ENCODE data around the gene PF4V1. TPM values are rescaled to one million over a fixed set of nuclear protein-coding genes. Genes with fewer than 3 reads are reported as not detected.

PF4V1 gene
- total RNA-seq, 1 donor from 2014 or later, result not detected

- H3K27me3 Mint-ChIP-seq (ENCODE audit: low read depth), result peaks cover 52% of the 10 kb centered on the region
- H3K27ac Mint-ChIP-seq, result no peak overlapping the region
- TF ChIP-seq CTCF (IDR thresholded peaks at IDR 0.05; ENCODE audit: unreplicated experiment), result no peak
- H3K4me1 Mint-ChIP-seq, result no peaks in the 10 kb centered on the region
- no peaks in the 10 kb centered on the region for H3K9me3 Mint-ChIP-seq
- no peaks in the 10 kb centered on the region for H3K36me3 Mint-ChIP-seq
- no peak overlapping the region for H3K4me3 Mint-ChIP-seq
- DNase-seq (ENCODE audit: low spot score in 2 of 2, unreplicated experiment in 2 of 2), result no peak
Measured at GRCh38 chr4:73875401-73875800, 22.3 kb downstream of the PF4V1 start.

GRCh38 chr4:73883306-73883705 lies 30.2 kb downstream of the PF4V1 start:
- no peak overlapping the region for H3K27ac Mint-ChIP-seq
- no peaks in the 10 kb centered on the region for H3K9me3 Mint-ChIP-seq
- DNase-seq (ENCODE audit: low spot score in 2 of 2, unreplicated experiment in 2 of 2), result no peak
- peaks cover 56% of the 10 kb centered on the region for H3K27me3 Mint-ChIP-seq (ENCODE audit: low read depth)
- no peaks in the 10 kb centered on the region for H3K36me3 Mint-ChIP-seq
- no peaks in the 10 kb centered on the region for H3K4me1 Mint-ChIP-seq
- no peak overlapping the region for H3K4me3 Mint-ChIP-seq
- TF ChIP-seq CTCF (IDR thresholded peaks at IDR 0.05; ENCODE audit: unreplicated experiment), result no peak

GRCh38 chr4:73885574-73886267 lies 32.6 kb downstream of the PF4V1 start:
- H3K4me1 Mint-ChIP-seq, result no peaks in the 10 kb centered on the region
- H3K4me3 Mint-ChIP-seq, result no peak overlapping the region
- H3K9me3 Mint-ChIP-seq, result no peaks in the 10 kb centered on the region
- no peak for TF ChIP-seq CTCF (IDR thresholded peaks at IDR 0.05; ENCODE audit: unreplicated experiment)
- no peak overlapping the region for H3K27ac Mint-ChIP-seq
- DNase-seq (ENCODE audit: low spot score in 2 of 2, unreplicated experiment in 2 of 2), result no peak
- H3K27me3 Mint-ChIP-seq (ENCODE audit: low read depth), result peaks cover 46% of the 10 kb centered on the region
- no peaks in the 10 kb centered on the region for H3K36me3 Mint-ChIP-seq

GRCh38 chr4:73891326-73891725 lies 38.2 kb downstream of the PF4V1 start:
- no peaks in the 10 kb centered on the region for H3K36me3 Mint-ChIP-seq
- DNase-seq (ENCODE audit: low spot score in 2 of 2, unreplicated experiment in 2 of 2), result no peak
- H3K27me3 Mint-ChIP-seq (ENCODE audit: low read depth), result peaks cover 21% of the 10 kb centered on the region
- peaks cover 7% of the 10 kb centered on the region for H3K4me1 Mint-ChIP-seq
- H3K9me3 Mint-ChIP-seq, result no peaks in the 10 kb centered on the region
- TF ChIP-seq CTCF (IDR thresholded peaks at IDR 0.05; ENCODE audit: unreplicated experiment), result no peak
- H3K4me3 Mint-ChIP-seq, result no peak overlapping the region
- H3K27ac Mint-ChIP-seq, result no peak overlapping the region

- Mint-ChIP-seq H3K4me1 (peaks cover 7% of the 10 kb centered on the region), H3K4me3 (no peak overlapping the region), H3K27me3 (ENCODE audit: low read depth) (peaks cover 18% of the 10 kb centered on the region), H3K27ac (no peak overlapping the region), H3K36me3 (no peaks in the 10 kb centered on the region), H3K9me3 (no peaks in the 10 kb centered on the region)
- no peak for TF ChIP-seq CTCF (IDR thresholded peaks at IDR 0.05; ENCODE audit: unreplicated experiment)
- DNase-seq (ENCODE audit: low spot score in 2 of 2, unreplicated experiment in 2 of 2), result no peak
Measured at GRCh38 chr4:73891739-73892405, 38.8 kb downstream of the PF4V1 start.

Measured in mesothelial cell of epicardium (in vitro differentiated cells).